ENCODE data around the gene MAPRE3. TPM values are rescaled to one million over a fixed set of nuclear protein-coding genes. Genes with fewer than 3 reads are reported as not detected.

Gene MAPRE3
- total and polyA plus RNA-seq, 9 of the 15 experiments (the other 6 are each of a cell fraction or from before 2014, with no cell fraction given): 0.70 to 43.2 (median 12.6) TPM

DNA sequence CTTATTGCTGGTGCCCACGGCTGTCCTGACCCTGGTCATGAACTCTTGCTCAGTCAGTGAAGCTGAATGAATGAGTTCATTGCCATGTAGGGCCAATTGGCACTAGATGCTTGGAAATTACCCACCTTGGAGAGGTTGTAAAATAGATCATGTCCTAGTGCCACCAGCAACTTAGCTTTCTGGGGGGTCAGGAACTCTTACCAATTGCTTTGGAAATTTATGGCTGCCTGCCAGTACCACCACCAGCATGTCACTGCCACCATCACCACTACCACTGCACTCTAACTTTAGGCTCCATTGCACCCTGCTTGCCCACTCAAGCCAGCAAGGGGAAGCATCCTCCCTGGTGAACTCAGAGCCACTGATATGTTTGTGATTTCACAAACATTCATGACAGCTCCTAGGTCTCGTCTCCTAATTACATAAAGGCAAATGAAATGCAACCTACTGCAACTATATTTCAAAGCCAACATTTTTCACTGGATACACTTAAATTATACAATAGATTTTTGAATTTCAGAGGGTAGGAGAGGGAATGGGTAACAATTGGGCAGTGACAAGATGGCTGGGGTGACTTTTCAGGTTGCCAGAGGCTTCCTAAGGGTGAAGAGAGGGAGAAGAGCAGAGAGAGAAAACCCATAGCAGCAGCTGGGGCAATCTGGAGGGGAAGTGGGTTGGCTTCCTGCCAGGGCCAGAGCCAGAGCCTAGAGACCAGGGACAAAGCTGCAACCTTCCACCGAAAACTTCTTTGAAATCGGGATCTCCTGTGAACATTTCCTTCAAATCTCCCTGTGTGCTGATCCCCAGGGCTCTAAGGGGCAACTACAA is 104.5 kb downstream of the MAPRE3 start (continued):
- TF ChIP-seq, protein P1, sequence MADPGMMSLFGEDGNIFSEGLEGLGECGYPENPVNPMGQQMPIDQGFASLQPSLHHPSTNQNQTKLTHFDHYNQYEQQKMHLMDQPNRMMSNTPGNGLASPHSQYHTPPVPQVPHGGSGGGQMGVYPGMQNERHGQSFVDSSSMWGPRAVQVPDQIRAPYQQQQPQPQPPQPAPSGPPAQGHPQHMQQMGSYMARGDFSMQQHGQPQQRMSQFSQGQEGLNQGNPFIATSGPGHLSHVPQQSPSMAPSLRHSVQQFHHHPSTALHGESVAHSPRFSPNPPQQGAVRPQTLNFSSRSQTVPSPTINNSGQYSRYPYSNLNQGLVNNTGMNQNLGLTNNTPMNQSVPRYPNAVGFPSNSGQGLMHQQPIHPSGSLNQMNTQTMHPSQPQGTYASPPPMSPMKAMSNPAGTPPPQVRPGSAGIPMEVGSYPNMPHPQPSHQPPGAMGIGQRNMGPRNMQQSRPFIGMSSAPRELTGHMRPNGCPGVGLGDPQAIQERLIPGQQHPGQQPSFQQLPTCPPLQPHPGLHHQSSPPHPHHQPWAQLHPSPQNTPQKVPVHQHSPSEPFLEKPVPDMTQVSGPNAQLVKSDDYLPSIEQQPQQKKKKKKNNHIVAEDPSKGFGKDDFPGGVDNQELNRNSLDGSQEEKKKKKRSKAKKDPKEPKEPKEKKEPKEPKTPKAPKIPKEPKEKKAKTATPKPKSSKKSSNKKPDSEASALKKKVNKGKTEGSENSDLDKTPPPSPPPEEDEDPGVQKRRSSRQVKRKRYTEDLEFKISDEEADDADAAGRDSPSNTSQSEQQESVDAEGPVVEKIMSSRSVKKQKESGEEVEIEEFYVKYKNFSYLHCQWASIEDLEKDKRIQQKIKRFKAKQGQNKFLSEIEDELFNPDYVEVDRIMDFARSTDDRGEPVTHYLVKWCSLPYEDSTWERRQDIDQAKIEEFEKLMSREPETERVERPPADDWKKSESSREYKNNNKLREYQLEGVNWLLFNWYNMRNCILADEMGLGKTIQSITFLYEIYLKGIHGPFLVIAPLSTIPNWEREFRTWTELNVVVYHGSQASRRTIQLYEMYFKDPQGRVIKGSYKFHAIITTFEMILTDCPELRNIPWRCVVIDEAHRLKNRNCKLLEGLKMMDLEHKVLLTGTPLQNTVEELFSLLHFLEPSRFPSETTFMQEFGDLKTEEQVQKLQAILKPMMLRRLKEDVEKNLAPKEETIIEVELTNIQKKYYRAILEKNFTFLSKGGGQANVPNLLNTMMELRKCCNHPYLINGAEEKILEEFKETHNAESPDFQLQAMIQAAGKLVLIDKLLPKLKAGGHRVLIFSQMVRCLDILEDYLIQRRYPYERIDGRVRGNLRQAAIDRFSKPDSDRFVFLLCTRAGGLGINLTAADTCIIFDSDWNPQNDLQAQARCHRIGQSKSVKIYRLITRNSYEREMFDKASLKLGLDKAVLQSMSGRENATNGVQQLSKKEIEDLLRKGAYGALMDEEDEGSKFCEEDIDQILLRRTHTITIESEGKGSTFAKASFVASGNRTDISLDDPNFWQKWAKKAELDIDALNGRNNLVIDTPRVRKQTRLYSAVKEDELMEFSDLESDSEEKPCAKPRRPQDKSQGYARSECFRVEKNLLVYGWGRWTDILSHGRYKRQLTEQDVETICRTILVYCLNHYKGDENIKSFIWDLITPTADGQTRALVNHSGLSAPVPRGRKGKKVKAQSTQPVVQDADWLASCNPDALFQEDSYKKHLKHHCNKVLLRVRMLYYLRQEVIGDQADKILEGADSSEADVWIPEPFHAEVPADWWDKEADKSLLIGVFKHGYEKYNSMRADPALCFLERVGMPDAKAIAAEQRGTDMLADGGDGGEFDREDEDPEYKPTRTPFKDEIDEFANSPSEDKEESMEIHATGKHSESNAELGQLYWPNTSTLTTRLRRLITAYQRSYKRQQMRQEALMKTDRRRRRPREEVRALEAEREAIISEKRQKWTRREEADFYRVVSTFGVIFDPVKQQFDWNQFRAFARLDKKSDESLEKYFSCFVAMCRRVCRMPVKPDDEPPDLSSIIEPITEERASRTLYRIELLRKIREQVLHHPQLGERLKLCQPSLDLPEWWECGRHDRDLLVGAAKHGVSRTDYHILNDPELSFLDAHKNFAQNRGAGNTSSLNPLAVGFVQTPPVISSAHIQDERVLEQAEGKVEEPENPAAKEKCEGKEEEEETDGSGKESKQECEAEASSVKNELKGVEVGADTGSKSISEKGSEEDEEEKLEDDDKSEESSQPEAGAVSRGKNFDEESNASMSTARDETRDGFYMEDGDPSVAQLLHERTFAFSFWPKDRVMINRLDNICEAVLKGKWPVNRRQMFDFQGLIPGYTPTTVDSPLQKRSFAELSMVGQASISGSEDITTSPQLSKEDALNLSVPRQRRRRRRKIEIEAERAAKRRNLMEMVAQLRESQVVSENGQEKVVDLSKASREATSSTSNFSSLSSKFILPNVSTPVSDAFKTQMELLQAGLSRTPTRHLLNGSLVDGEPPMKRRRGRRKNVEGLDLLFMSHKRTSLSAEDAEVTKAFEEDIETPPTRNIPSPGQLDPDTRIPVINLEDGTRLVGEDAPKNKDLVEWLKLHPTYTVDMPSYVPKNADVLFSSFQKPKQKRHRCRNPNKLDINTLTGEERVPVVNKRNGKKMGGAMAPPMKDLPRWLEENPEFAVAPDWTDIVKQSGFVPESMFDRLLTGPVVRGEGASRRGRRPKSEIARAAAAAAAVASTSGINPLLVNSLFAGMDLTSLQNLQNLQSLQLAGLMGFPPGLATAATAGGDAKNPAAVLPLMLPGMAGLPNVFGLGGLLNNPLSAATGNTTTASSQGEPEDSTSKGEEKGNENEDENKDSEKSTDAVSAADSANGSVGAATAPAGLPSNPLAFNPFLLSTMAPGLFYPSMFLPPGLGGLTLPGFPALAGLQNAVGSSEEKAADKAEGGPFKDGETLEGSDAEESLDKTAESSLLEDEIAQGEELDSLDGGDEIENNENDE (IDR thresholded peaks at IDR 0.05; ENCODE audit: low read depth, low read length): no peak
- TF ChIP-seq, protein P2, sequence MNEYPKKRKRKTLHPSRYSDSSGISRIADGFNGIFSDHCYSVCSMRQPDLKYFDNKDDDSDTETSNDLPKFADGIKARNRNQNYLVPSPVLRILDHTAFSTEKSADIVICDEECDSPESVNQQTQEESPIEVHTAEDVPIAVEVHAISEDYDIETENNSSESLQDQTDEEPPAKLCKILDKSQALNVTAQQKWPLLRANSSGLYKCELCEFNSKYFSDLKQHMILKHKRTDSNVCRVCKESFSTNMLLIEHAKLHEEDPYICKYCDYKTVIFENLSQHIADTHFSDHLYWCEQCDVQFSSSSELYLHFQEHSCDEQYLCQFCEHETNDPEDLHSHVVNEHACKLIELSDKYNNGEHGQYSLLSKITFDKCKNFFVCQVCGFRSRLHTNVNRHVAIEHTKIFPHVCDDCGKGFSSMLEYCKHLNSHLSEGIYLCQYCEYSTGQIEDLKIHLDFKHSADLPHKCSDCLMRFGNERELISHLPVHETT (CRISPR knock-in tag; conservative IDR thresholded peaks at IDR 0.05 in 1 of 2, IDR thresholded peaks at IDR 0.05 in 1 of 2): no peak

Data from K562 (cell line).